IPS DF 6.9 (cell line): ENCODE data around the gene TIMP2.
A peak's percentile ranks its signal among the peaks of the same experiment; 100 is the strongest.

Experiments used
- DNase-seq: peaks from one replicate; pipeline ENCODE4 v3.0.0-alpha.2; 2013; ENCODE audit warnings: low read depth, low spot score
- H3K27ac ChIP-seq: one replicate; pipeline ENCODE4 v1.5.1; 2013; ENCODE audit warnings: low read length, control low read depth
- H3K27me3 ChIP-seq: 2 replicates; pipeline ENCODE4 v1.6.1; 2013; ENCODE audit warnings: mild to moderate bottlenecking, low read length; ENCODE audit not compliant: control insufficient read depth, insufficient read depth
- H3K36me3 ChIP-seq: 2 replicates; pipeline ENCODE4 v1.6.1; 2013; ENCODE audit warnings: low read length; ENCODE audit not compliant: control insufficient read depth, insufficient read depth
- H3K4me1 ChIP-seq: 2 replicates; pipeline ENCODE4 v1.6.1; 2013; ENCODE audit warnings: low read length; ENCODE audit not compliant: control insufficient read depth, insufficient read depth
- H3K4me3 ChIP-seq: 2 replicates; pipeline ENCODE4 v1.5.1; 2013; ENCODE audit warnings: mild to moderate bottlenecking, low read length
- H3K9me3 ChIP-seq: 2 replicates; pipeline ENCODE4 v1.6.1; 2013; ENCODE audit warnings: low read length, inconsistent platforms; ENCODE audit not compliant: control insufficient read depth, insufficient read depth
- WGBS: extraction: QIAGEN DNeasy Blood & Tissue Kit; methylation state at CpG from one replicate; pipeline ENCODE4 v1.1.7; 2013; ENCODE audit warnings: mixed read lengths, missing lambda C conversion rate; ENCODE audit not compliant: insufficient read length, insufficient coverage; 5-methylcytosine and 5-hydroxymethylcytosine counted together

The TIMP2 gene

GRCh38 chr17:78852709-78853121 is 72.5 kb downstream of the TIMP2 start:
- Histone ChIP-seq H3K27me3 (no peaks in the 10 kb centered on the region), H3K4me1 (no peaks in the 10 kb centered on the region), H3K27ac (no peak overlapping the region), H3K36me3 (peaks cover 4% of the 10 kb centered on the region), H3K9me3 (no peaks in the 10 kb centered on the region), H3K4me3 (no peak overlapping the region)
- DNase-seq, result no peak
- no CpG with 5 or more reads among the region's 16 CpGs for WGBS

GRCh38 chr17:78849026-78849425 is 76.2 kb downstream of the TIMP2 start:
- no peak for DNase-seq
- Histone ChIP-seq H3K9me3 (no peaks in the 10 kb centered on the region), H3K4me3 (no peak overlapping the region), H3K27me3 (no peaks in the 10 kb centered on the region), H3K4me1 (no peaks in the 10 kb centered on the region), H3K27ac (no peak overlapping the region), H3K36me3 (no peaks in the 10 kb centered on the region)
- WGBS, result no CpG with 5 or more reads among the region's 5 CpGs

- DNase-seq, result no peak
- Histone ChIP-seq H3K4me3 (no peak overlapping the region), H3K4me1 (no peaks in the 10 kb centered on the region), H3K27ac (no peak overlapping the region), H3K36me3 (no peaks in the 10 kb centered on the region), H3K9me3 (no peaks in the 10 kb centered on the region), H3K27me3 (no peaks in the 10 kb centered on the region)
- no CpG with 5 or more reads among the region's 3 CpGs for WGBS
These were observed 78.1 kb downstream of the TIMP2 start for GRCh38 chr17:78847052-78847451.

- Histone ChIP-seq H3K36me3 (no peaks in the 10 kb centered on the region), H3K27me3 (no peaks in the 10 kb centered on the region), H3K4me1 (no peaks in the 10 kb centered on the region), H3K4me3 (no peak overlapping the region), H3K27ac (no peak overlapping the region), H3K9me3 (no peaks in the 10 kb centered on the region)
- DNase-seq, result no peak
- WGBS, result 100% methylated on average over 4 of the region's 9 CpGs
These were observed 80.7 kb downstream of the TIMP2 start for GRCh38 chr17:78844301-78845005.

- peak; percentile 57 for DNase-seq
- no peaks in the 10 kb centered on the region for H3K36me3 ChIP-seq
- H3K4me1 ChIP-seq, result no peaks in the 10 kb centered on the region
- no peak overlapping the region for H3K4me3 ChIP-seq
- no peaks in the 10 kb centered on the region for H3K9me3 ChIP-seq
- H3K27ac ChIP-seq, result no peak overlapping the region
- WGBS, result no CpG with 5 or more reads among the region's 10 CpGs
- no peaks in the 10 kb centered on the region for H3K27me3 ChIP-seq
These were observed 82.2 kb downstream of the TIMP2 start for GRCh38 chr17:78842881-78843565.

GRCh38 chr17:78840780-78841611 is 84.2 kb downstream of the TIMP2 start, which contains the start of gene USP36:
Gene USP36 (minus strand): TSS chr17:78840814. CDS start chr17:78836363, 4,451 bp downstream.
- DNase-seq, result peak; percentile 97
- peak within 1 kb of the TSS; percentile 84 for H3K4me3 ChIP-seq
- no peaks in the 10 kb centered on the region for H3K4me1 ChIP-seq
- no CpG with 5 or more reads among the region's 74 CpGs for WGBS
- H3K27ac ChIP-seq, result no peak within 1 kb of the TSS
- H3K36me3 ChIP-seq, result peaks cover 6% of the 10 kb centered on the region
- H3K27me3 ChIP-seq, result no peaks in the 10 kb centered on the region
- no peaks in the 10 kb centered on the region for H3K9me3 ChIP-seq

GRCh38 chr17:78840530-78840779 is 84.7 kb downstream of the TIMP2 start:
- H3K4me1 ChIP-seq, result no peaks in the 10 kb centered on the region

GRCh38 chr17:78839762-78840529 is 85.2 kb downstream of the TIMP2 start:
- no peaks in the 10 kb centered on the region for H3K9me3 ChIP-seq
- no peak overlapping the region for H3K27ac ChIP-seq
- H3K27me3 ChIP-seq, result no peaks in the 10 kb centered on the region
- no peak for DNase-seq
- no CpG with 5 or more reads among the region's 73 CpGs for WGBS
- no peaks in the 10 kb centered on the region for H3K4me1 ChIP-seq
- H3K36me3 ChIP-seq, result peaks cover 16% of the 10 kb centered on the region
- H3K4me3 ChIP-seq, result peak overlapping the region; percentile 84

More at GRCh38 chr17:78840530-78840779, 84.7 kb downstream of the TIMP2 start:
- Histone ChIP-seq H3K27ac (no peak overlapping the region), H3K9me3 (no peaks in the 10 kb centered on the region), H3K27me3 (no peaks in the 10 kb centered on the region), H3K4me3 (peak overlapping the region; percentile 84), H3K36me3 (peaks cover 11% of the 10 kb centered on the region)
- DNase-seq, result no peak
- no CpG with 5 or more reads among the region's 35 CpGs for WGBS

GRCh38 chr17:78839235-78839761 is 85.9 kb downstream of the TIMP2 start:
- Histone ChIP-seq H3K4me3 (peak overlapping the region; percentile 84; the same call in 1 of the 2 replicates), H3K27me3 (no peaks in the 10 kb centered on the region), H3K36me3 (peaks cover 21% of the 10 kb centered on the region), H3K4me1 (no peaks in the 10 kb centered on the region), H3K9me3 (no peaks in the 10 kb centered on the region), H3K27ac (no peak overlapping the region)
- WGBS, result no CpG with 5 or more reads among the region's 11 CpGs
- no peak for DNase-seq

GRCh38 chr17:78838574-78839005 is 86.6 kb downstream of the TIMP2 start:
- H3K4me3 ChIP-seq, result no peak overlapping the region
- DNase-seq, result no peak

More at GRCh38 chr17:78838574-78839005, 86.6 kb downstream of the TIMP2 start:
- Histone ChIP-seq H3K27me3 (no peaks in the 10 kb centered on the region), H3K27ac (no peak overlapping the region), H3K9me3 (no peaks in the 10 kb centered on the region), H3K36me3 (peaks cover 21% of the 10 kb centered on the region), H3K4me1 (no peaks in the 10 kb centered on the region)
- no CpG with 5 or more reads among the region's 22 CpGs for WGBS
